HG03558 (cell line): ENCODE measurements around the gene NASP.

Experiments used
- ATAC-seq: cut with Tn5 transposase; IDR thresholded peaks from one replicate; pipeline ENCODE4 v1.9.1; 2021; ENCODE audit warnings: moderate number of reproducible peaks; ENCODE audit not compliant: unreplicated experiment; ENCODE audit errors: extremely low read depth

The NASP gene

GRCh38 chr1:45658171-45658570 is 74.3 kb downstream of the NASP start:
- ATAC-seq = no peak

- no peak for ATAC-seq
These were observed 75.4 kb downstream of the NASP start for GRCh38 chr1:45659222-45659621.

- no peak for ATAC-seq
These were observed 76.5 kb downstream of the NASP start for GRCh38 chr1:45660336-45660735.

- ATAC-seq = no peak
These were observed 83.0 kb downstream of the NASP start for GRCh38 chr1:45666836-45667235.

GRCh38 chr1:45667321-45668111 is 83.7 kb downstream of the NASP start:
- ATAC-seq = no peak
